CD8-positive, alpha-beta memory T cell (primary cell): ENCODE data around the gene PTAR1. TPM values are rescaled to one million over a fixed set of nuclear protein-coding genes. Genes with fewer than 3 reads are reported as not detected.
"Not testable (repeated sequence)": the region's sequence is repeated elsewhere in the genome, so short reads cannot be mapped to it uniquely, and the experiment has no call there.

Source experiments
- CTCF ChIA-PET: fragments of 350-600 bp; sonication (Branson Sonifier 250); formaldehyde crosslinking; loops from one replicate; lab custom pipeline; 2021; ENCODE audit warnings: antibody characterized with exemption; lab: Charles Lee
- POLR2A ChIA-PET: fragments of 350-600 bp; sonication (Branson Sonifier 250); formaldehyde crosslinking; loops from one replicate; lab custom pipeline; 2021; ENCODE audit warnings: antibody characterized with exemption; lab: Charles Lee
- DNase-seq, 5 donors: peaks; one replicate each; pipeline versions ENCODE4 v3.0.0 to v3.0.0-alpha.2; 2020 to 2022; ENCODE audit warnings: mixed read lengths in 1 of 5
- H3K27ac ChIP-seq: one replicate; pipeline ENCODE4 v1.7.0; 2013; ENCODE audit warnings: low read depth, mild to moderate bottlenecking, low read length, moderate library complexity
- H3K27me3 ChIP-seq: 2 replicates; pipeline ENCODE4 v1.7.0; 2013; ENCODE audit warnings: low read length, mild to moderate bottlenecking; ENCODE audit not compliant: insufficient read depth, poor library complexity, severe bottlenecking
- H3K36me3 ChIP-seq: 2 replicates; pipeline ENCODE4 v1.7.0; 2013; ENCODE audit warnings: mild to moderate bottlenecking, low read length, moderate library complexity; ENCODE audit not compliant: insufficient read depth
- H3K4me1 ChIP-seq: 2 replicates; pipeline ENCODE4 v1.7.0; 2013; ENCODE audit warnings: mild to moderate bottlenecking, low read length, moderate library complexity; ENCODE audit not compliant: insufficient read depth
- H3K4me3 ChIP-seq: 2 replicates; pipeline ENCODE4 v1.7.0; 2013; ENCODE audit warnings: mild to moderate bottlenecking, low read length
- H3K9me3 ChIP-seq: 2 replicates; pipeline ENCODE4 v1.7.0; 2013; ENCODE audit warnings: mild to moderate bottlenecking, low read length
- H3K27ac Mint-ChIP-seq, 8 donors: one replicate each; pipeline ENCODE4 v1.8.0; 2020 to 2021; ENCODE audit warnings: mixed read lengths in 8 of 8, mild to moderate bottlenecking in 6 of 8, inconsistent platforms in 3 of 8, moderate library complexity in 3 of 8
- H3K27me3 Mint-ChIP-seq, 2 donors: one replicate each; pipeline ENCODE4 v1.8.0; 2020 to 2021; ENCODE audit warnings: mixed read lengths in 2 of 2, mild to moderate bottlenecking in 1 of 2, moderate library complexity in 1 of 2
- H3K36me3 Mint-ChIP-seq, 3 donors: one replicate each; pipeline ENCODE4 v1.8.0; 2020 to 2021; ENCODE audit warnings: mixed read lengths in 3 of 3, inconsistent platforms in 1 of 3, mild to moderate bottlenecking in 1 of 3
- H3K4me1 Mint-ChIP-seq, 3 donors: one replicate each; pipeline ENCODE4 v1.8.0; 2020 to 2021; ENCODE audit warnings: mixed read lengths in 3 of 3, inconsistent platforms in 1 of 3, mild to moderate bottlenecking in 1 of 3
- H3K4me3 Mint-ChIP-seq, 7 donors: one replicate each; pipeline ENCODE4 v1.8.0; 2020 to 2021; ENCODE audit warnings: mixed read lengths in 7 of 7, mild to moderate bottlenecking in 6 of 7, moderate library complexity in 4 of 7, inconsistent platforms in 2 of 7
- H3K9me3 Mint-ChIP-seq, 5 donors: one replicate each; pipeline ENCODE4 v1.8.0; 2020 to 2022; ENCODE audit warnings: mixed read lengths in 5 of 5, mild to moderate bottlenecking in 3 of 5, moderate library complexity in 2 of 5, inconsistent platforms in 1 of 5
- polyA plus RNA-seq: library from polyadenylated mRNA; unstranded; fragments of 300-500 nt; fragmentation: Illumina TruSeq; gene quantifications from one replicate; pipeline ENCODE4 v1.2.3, GENCODE V29; 2021
- total RNA-seq, 2 experiments: library from RNA; stranded (reverse); gene quantifications; one replicate each; pipeline ENCODE4 v1.2.3, GENCODE V29; 2021

Gene PTAR1
- total RNA-seq (10 to 100 TPM; 36.0 to 36.1 TPM), polyA plus RNA-seq (8.7 TPM)

DNA sequence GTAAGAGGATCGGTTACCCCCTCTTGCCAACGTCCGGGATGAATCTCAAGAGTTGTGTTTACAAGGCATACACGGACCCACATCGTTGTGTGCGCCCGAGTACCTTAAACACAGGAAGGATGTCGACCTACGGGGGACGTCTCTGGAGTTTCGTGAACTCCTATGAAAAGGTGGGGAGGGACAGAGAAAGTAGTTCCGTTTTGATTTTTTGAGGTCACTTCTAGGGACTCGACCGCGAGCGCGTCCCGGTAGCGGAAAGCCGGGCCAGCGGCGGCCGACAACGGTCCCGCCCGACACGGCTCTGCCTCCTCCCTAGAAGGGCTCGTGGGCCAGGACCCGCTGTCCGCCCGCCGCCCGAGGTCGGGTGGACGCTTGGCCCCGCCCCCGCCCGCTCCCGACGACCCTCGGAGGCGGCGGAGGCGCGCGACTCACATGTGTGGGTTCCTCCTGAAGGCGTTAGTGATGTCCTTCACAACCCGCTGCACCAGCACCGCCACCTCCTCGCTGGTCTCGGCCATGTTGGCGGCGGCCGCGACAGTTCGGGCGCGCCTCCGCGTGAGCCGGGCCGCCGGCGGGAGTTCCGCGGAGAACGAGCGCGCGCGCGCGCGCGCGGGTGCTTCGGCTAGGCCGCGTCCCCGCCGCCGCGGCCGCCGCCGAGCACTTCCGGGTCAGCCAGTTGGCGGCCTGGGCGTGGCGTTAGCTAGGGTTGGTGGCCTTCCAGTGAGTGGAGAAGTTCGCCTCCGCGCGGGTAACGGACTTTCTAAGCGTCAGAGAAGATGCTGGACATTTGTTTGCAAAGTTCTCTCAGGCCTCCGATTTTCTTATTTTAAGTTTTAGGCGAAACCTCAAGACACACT, at the start of gene PTAR1:
Gene PTAR1 (minus strand): TSS at position 591 of the 857 bp plus-strand sequence. CDS start 73 bp downstream, at position 518.
- Mint-ChIP-seq H3K9me3 (no peaks in the 10 kb centered on the region), H3K4me1 (peaks cover 35 to 49% (median 48%) of the 10 kb centered on the region in 3 donors), H3K4me3 (peak within 1 kb of the TSS; percentile 94 to 98 (median 96)), H3K27ac (peak within 1 kb of the TSS; percentile 89 to 98 (median 96)), H3K36me3 (peaks cover 0 to 15% (median 3%) of the 10 kb centered on the region in 3 donors), H3K27me3 (no peaks in the 10 kb centered on the region)
- ChIA-PET CTCF (interaction anchor here (1.2 kb wide), 1 partner anchor 10 kb away, joined by 3 read pairs; no protein-coding TSS in a partner anchor), POLR2A (no interaction called here)
- Histone ChIP-seq H3K4me3 (peak within 1 kb of the TSS; percentile 75), H3K4me1 (peaks cover 24% of the 10 kb centered on the region), H3K9me3 (no peaks in the 10 kb centered on the region), H3K36me3 (no peaks in the 10 kb centered on the region), H3K27ac (peak within 1 kb of the TSS; percentile 83), H3K27me3 (no peaks in the 10 kb centered on the region)
- DNase-seq, result peak; percentile 81 to 91 (median 86)

DNA sequence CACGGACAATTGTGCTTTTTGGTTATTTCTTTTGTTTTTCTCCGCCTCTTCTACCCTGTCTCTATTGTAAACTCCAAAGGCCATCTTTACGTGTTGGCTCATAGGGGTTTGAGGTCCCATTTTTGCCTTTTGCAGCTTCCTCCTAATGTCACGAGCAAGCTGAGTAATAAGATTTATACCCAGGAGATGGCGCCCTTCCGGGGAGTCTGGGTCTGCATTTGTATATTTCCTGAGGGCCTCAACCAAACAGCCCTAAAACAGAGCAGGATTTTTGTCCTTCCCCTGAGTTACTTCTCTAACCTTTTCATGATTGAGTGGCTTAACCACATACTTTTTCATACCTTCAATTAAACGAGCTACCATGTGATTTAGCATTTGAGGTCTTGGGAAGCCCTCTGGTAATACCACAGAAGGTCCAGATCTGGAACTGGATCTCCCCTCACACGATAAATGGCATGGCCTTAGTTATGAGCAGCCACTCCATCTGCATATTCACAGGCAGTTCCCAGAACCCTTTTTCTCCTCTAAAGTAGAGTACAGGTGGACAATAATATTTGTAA, 49.6 kb upstream of the PTAR1 start:
- Histone ChIP-seq H3K9me3 (no peaks in the 10 kb centered on the region), H3K27ac (no peak overlapping the region), H3K4me1 (no peaks in the 10 kb centered on the region), H3K27me3 (no peaks in the 10 kb centered on the region), H3K4me3 (no peak overlapping the region), H3K36me3 (no peaks in the 10 kb centered on the region)
- ChIA-PET CTCF (no interaction called here), POLR2A (no interaction called here)
- DNase-seq, result peak in 1 of 5 donors; percentile 22
- Mint-ChIP-seq H3K4me3 (no peak overlapping the region), H3K27me3 (peaks cover 0 to 17% of the 10 kb centered on the region in 2 donors), H3K36me3 (no peaks in the 10 kb centered on the region), H3K9me3 (peaks cover 0 to 2% (median 0%) of the 10 kb centered on the region in 5 donors), H3K4me1 (no peaks in the 10 kb centered on the region), H3K27ac (peak overlapping the region in 2 of 8 donors; percentile 41 to 56)

DNA sequence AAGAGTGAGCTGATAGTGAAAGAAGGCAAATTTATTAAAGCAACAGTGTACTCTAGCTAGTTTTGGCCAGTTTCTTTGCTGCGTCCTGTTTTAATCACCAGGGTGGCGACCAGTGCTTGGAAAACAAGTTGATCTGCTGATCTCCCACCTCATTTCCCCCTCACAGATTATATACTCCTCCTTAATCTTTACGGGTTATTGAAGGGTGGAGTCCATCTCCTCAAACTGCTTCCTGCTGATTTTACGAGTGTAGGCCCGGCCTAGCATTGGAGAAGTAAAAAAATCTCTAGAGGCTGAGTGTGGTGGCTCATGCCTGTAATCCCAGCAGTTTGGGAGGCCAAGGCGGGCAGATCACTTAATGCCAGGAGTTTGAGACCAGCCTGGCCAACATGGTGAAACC, 46.8 kb upstream of the PTAR1 start:
- H3K4me3 Mint-ChIP-seq, result no peak overlapping the region
- DNase-seq, result no peak
- H3K27ac Mint-ChIP-seq, result no peak overlapping the region
- H3K4me1 Mint-ChIP-seq, result no peaks in the 10 kb centered on the region
- H3K9me3 ChIP-seq, result no peaks in the 10 kb centered on the region
- ChIA-PET CTCF (no interaction called here), POLR2A (no interaction called here)
- H3K27me3 Mint-ChIP-seq, result peaks cover 0 to 21% of the 10 kb centered on the region in 2 donors
- no peak overlapping the region for H3K4me3 ChIP-seq
- H3K4me1 ChIP-seq, result no peaks in the 10 kb centered on the region
- H3K9me3 Mint-ChIP-seq, result peaks cover 0 to 3% (median 0%) of the 10 kb centered on the region in 5 donors
- H3K36me3 Mint-ChIP-seq, result no peaks in the 10 kb centered on the region
- H3K36me3 ChIP-seq, result no peaks in the 10 kb centered on the region
- H3K27ac ChIP-seq, result no peak overlapping the region
- no peaks in the 10 kb centered on the region for H3K27me3 ChIP-seq

GRCh38 chr9:69805962-69806515, 46.2 kb upstream of the PTAR1 start:
- no peak for DNase-seq
- POLR2A ChIA-PET, result no interaction called here
- Histone ChIP-seq H3K9me3 (no peaks in the 10 kb centered on the region), H3K4me1 (no peaks in the 10 kb centered on the region), H3K36me3 (no peaks in the 10 kb centered on the region), H3K27me3 (no peaks in the 10 kb centered on the region), H3K27ac (no peak overlapping the region), H3K4me3 (no peak overlapping the region)
- no peaks in the 10 kb centered on the region for H3K4me1 Mint-ChIP-seq
- H3K4me3 Mint-ChIP-seq, result no peak overlapping the region
- peaks cover 0 to 3% (median 0%) of the 10 kb centered on the region in 5 donors for H3K9me3 Mint-ChIP-seq
- H3K27ac Mint-ChIP-seq, result no peak overlapping the region
- CTCF ChIA-PET, result no interaction called here
- peaks cover 0 to 17% of the 10 kb centered on the region in 2 donors for H3K27me3 Mint-ChIP-seq
- H3K36me3 Mint-ChIP-seq, result no peaks in the 10 kb centered on the region

- Mint-ChIP-seq H3K27me3 (peaks cover 0 to 22% of the 10 kb centered on the region in 2 donors), H3K36me3 (no peaks in the 10 kb centered on the region), H3K27ac (no peak overlapping the region), H3K9me3 (peaks cover 0 to 3% (median 0%) of the 10 kb centered on the region in 5 donors), H3K4me3 (no peak overlapping the region), H3K4me1 (no peaks in the 10 kb centered on the region)
- Histone ChIP-seq H3K36me3 (no peaks in the 10 kb centered on the region), H3K9me3 (no peaks in the 10 kb centered on the region), H3K27ac (no peak overlapping the region), H3K4me1 (no peaks in the 10 kb centered on the region), H3K27me3 (no peaks in the 10 kb centered on the region), H3K4me3 (no peak overlapping the region)
- POLR2A ChIA-PET, result no interaction called here
- no peak for DNase-seq
- CTCF ChIA-PET, result no interaction called here
Measured at GRCh38 chr9:69801989-69802388, 42.2 kb upstream of the PTAR1 start.

DNA sequence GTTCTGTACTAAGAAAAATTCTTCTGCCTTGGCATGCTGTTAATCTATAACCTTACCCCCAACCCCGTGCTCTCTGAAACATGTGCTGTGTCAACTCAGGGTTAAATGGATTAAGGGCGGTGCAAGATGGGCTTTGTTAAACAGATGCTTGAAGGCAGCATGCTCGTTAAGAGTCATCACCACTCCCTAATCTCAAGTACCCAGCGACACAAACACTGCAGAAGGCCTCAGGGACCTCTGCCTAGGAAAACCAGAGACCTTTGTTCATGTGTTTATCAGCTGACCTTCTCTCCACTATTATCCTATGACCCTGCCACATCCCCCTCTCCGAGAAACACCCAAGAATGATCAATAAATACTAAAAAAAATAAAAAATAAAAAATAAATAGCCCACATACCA, 40.2 kb upstream of the PTAR1 start:
- POLR2A ChIA-PET, CTCF ChIA-PET: not testable (repeated sequence)

DNA sequence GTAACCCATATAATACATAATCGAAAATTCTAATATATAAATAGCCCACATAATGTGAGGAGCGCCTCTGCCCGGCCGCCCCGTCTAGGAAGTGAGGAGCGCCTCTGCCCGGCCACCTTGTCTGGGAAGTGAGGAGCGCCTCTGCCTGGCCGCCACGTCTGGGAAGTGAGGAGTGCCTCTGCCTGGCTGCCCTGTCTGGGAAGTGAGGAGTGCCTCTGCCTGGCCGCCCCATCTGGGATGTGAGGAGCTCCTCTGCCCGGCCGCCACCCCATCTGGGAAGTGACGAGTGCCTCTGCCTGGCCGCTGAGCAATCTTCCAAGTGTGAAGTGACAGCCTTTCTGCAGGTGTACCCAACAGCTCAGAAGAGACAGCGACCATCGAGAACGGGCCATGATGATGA, 39.7 kb upstream of the PTAR1 start:
- H3K27ac ChIP-seq, H3K4me3 ChIP-seq, H3K36me3 Mint-ChIP-seq, POLR2A ChIA-PET, DNase-seq, H3K9me3 Mint-ChIP-seq, H3K9me3 ChIP-seq, H3K4me1 ChIP-seq, CTCF ChIA-PET, H3K27me3 ChIP-seq, H3K4me1 Mint-ChIP-seq, H3K36me3 ChIP-seq, H3K27ac Mint-ChIP-seq, H3K4me3 Mint-ChIP-seq: not testable (repeated sequence)
- H3K27me3 Mint-ChIP-seq, result peaks cover 0 to 25% of the 10 kb centered on the region in 2 donors

More for the DNA sequence above, 40.2 kb upstream of the PTAR1 start:
- H3K4me3 Mint-ChIP-seq, H3K4me1 Mint-ChIP-seq, H3K36me3 Mint-ChIP-seq, H3K9me3 Mint-ChIP-seq, DNase-seq, H3K27ac Mint-ChIP-seq, H3K27ac ChIP-seq, H3K36me3 ChIP-seq, H3K9me3 ChIP-seq, H3K27me3 ChIP-seq, H3K4me3 ChIP-seq, H3K4me1 ChIP-seq: not testable (repeated sequence)
- peaks cover 0 to 22% of the 10 kb centered on the region in 2 donors for H3K27me3 Mint-ChIP-seq

- Histone ChIP-seq H3K4me3 (no peak overlapping the region), H3K27ac (no peak overlapping the region), H3K27me3 (no peaks in the 10 kb centered on the region), H3K36me3 (no peaks in the 10 kb centered on the region), H3K9me3 (no peaks in the 10 kb centered on the region), H3K4me1 (no peaks in the 10 kb centered on the region)
- no peak overlapping the region for H3K4me3 Mint-ChIP-seq
- DNase-seq, result no peak
- peaks cover 0 to 32% of the 10 kb centered on the region in 2 donors for H3K27me3 Mint-ChIP-seq
- POLR2A ChIA-PET, result no interaction called here
- no peak overlapping the region for H3K27ac Mint-ChIP-seq
- H3K36me3 Mint-ChIP-seq, result no peaks in the 10 kb centered on the region
- CTCF ChIA-PET, result no interaction called here
- no peaks in the 10 kb centered on the region for H3K4me1 Mint-ChIP-seq
- H3K9me3 Mint-ChIP-seq, result peaks cover 0 to 2% (median 0%) of the 10 kb centered on the region in 5 donors
Measured at GRCh38 chr9:69798744-69799143, 38.9 kb upstream of the PTAR1 start.
